ENCODE results near the gene NKAIN1.
"Not testable (repeated sequence)": the region's sequence is repeated elsewhere in the genome, so short reads cannot be mapped to it uniquely, and the experiment has no call there.

NKAIN1 gene

GRCh38 chr1:31201931-31202360 is 37.7 kb downstream of the NKAIN1 start:
- no peak overlapping the region for H3K4me3 ChIP-seq (ENCODE audit: low read length)
- no peak for DNase-seq (ENCODE audit: low read depth, low spot score)

- no peak for DNase-seq (ENCODE audit: low read depth, low spot score)
These were observed 39.7 kb downstream of the NKAIN1 start for GRCh38 chr1:31199949-31200348.

GRCh38 chr1:31199236-31199790 is 40.4 kb downstream of the NKAIN1 start:
- no peak for DNase-seq (ENCODE audit: low read depth, low spot score)
- no peak overlapping the region for H3K4me3 ChIP-seq (ENCODE audit: low read length)

More at GRCh38 chr1:31199949-31200348, 39.7 kb downstream of the NKAIN1 start:
- no peak overlapping the region for H3K4me3 ChIP-seq (ENCODE audit: low read length)

GRCh38 chr1:31198600-31198999 is 41.1 kb downstream of the NKAIN1 start:
- DNase-seq (ENCODE audit: low read depth, low spot score), result no peak

GRCh38 chr1:31198150-31198549 is 41.5 kb downstream of the NKAIN1 start:
- no peak for DNase-seq (ENCODE audit: low read depth, low spot score)
- H3K4me3 ChIP-seq (ENCODE audit: low read length), result no peak overlapping the region

More at GRCh38 chr1:31198600-31198999, 41.1 kb downstream of the NKAIN1 start:
- H3K4me3 ChIP-seq (ENCODE audit: low read length), result no peak overlapping the region

GRCh38 chr1:31196685-31197084 is 43.0 kb downstream of the NKAIN1 start:
- H3K4me3 ChIP-seq (ENCODE audit: low read length), result no peak overlapping the region
- no peak for DNase-seq (ENCODE audit: low read depth, low spot score)

- H3K4me3 ChIP-seq (ENCODE audit: low read length); DNase-seq (ENCODE audit: low read depth, low spot score): not testable (repeated sequence)
These were observed 44.4 kb downstream of the NKAIN1 start for GRCh38 chr1:31195267-31195666.

GRCh38 chr1:31193729-31194128 is 46.0 kb downstream of the NKAIN1 start:
- no peak for DNase-seq (ENCODE audit: low read depth, low spot score)

GRCh38 chr1:31191281-31191680 is 48.4 kb downstream of the NKAIN1 start:
- DNase-seq (ENCODE audit: low read depth, low spot score), result no peak
- no peak overlapping the region for H3K4me3 ChIP-seq (ENCODE audit: low read length)

More at GRCh38 chr1:31193729-31194128, 46.0 kb downstream of the NKAIN1 start:
- H3K4me3 ChIP-seq (ENCODE audit: low read length), result no peak overlapping the region

GRCh38 chr1:31189696-31190674 is 49.7 kb downstream of the NKAIN1 start:
- H3K4me3 ChIP-seq (ENCODE audit: low read length), result no peak overlapping the region
- DNase-seq (ENCODE audit: low read depth, low spot score), result no peak

- DNase-seq (ENCODE audit: low read depth, low spot score), result peak; percentile 39
These were observed 55.6 kb downstream of the NKAIN1 start for GRCh38 chr1:31183927-31184554.

GRCh38 chr1:31183126-31183525 is 56.6 kb downstream of the NKAIN1 start:
- H3K4me3 ChIP-seq (ENCODE audit: low read length), result no peak overlapping the region
- DNase-seq (ENCODE audit: low read depth, low spot score), result no peak

More at GRCh38 chr1:31183927-31184554, 55.6 kb downstream of the NKAIN1 start:
- H3K4me3 ChIP-seq (ENCODE audit: low read length), result no peak overlapping the region

GRCh38 chr1:31182352-31182751 is 57.3 kb downstream of the NKAIN1 start:
- peak; percentile 48 for DNase-seq (ENCODE audit: low read depth, low spot score)
- peak overlapping the region; percentile 50 for H3K4me3 ChIP-seq (ENCODE audit: low read length)

GRCh38 chr1:31181515-31182343 is 58.0 kb downstream of the NKAIN1 start:
- H3K4me3 ChIP-seq (ENCODE audit: low read length), result peak overlapping the region; percentile 50
- peak; percentile 59 for DNase-seq (ENCODE audit: low read depth, low spot score)

GRCh38 chr1:31180338-31180737 is 59.3 kb downstream of the NKAIN1 start:
- no peak overlapping the region for H3K4me3 ChIP-seq (ENCODE audit: low read length)
- DNase-seq (ENCODE audit: low read depth, low spot score), result no peak

- not testable (repeated sequence) for H3K4me3 ChIP-seq (ENCODE audit: low read length); DNase-seq (ENCODE audit: low read depth, low spot score)
These were observed 63.4 kb downstream of the NKAIN1 start for GRCh38 chr1:31176291-31176690.

- DNase-seq (ENCODE audit: low read depth, low spot score), result no peak
- H3K4me3 ChIP-seq (ENCODE audit: low read length), result no peak overlapping the region
These were observed 69.3 kb downstream of the NKAIN1 start for GRCh38 chr1:31170486-31170735.

- no peak overlapping the region for H3K4me3 ChIP-seq (ENCODE audit: low read length)
- DNase-seq (ENCODE audit: low read depth, low spot score), result no peak
These were observed 73.2 kb downstream of the NKAIN1 start for GRCh38 chr1:31166462-31166861.

- DNase-seq (ENCODE audit: low read depth, low spot score), result no peak
- no peak overlapping the region for H3K4me3 ChIP-seq (ENCODE audit: low read length)
These were observed 75.4 kb downstream of the NKAIN1 start for GRCh38 chr1:31164291-31164690.

Data from Jurkat, Clone E6-1 (cell line).